IMR-90 (cell line): ENCODE measurements around the gene DCST2. TPM values are rescaled to one million over a fixed set of nuclear protein-coding genes. Genes with fewer than 3 reads are reported as not detected.

Experiments used
- ATAC-seq: fragments of 200-7000 bp; cut with Tn5 transposase; 2 replicates; pipeline ENCODE4 v1.9.1; 2020; ENCODE audit warnings: low read depth, mild to moderate bottlenecking, moderate library complexity
- BruUV-seq: library from RNA; stranded (reverse); fragments of 400-500 nt; replicated peaks from 2 replicates; lab custom pipeline; 2021; lab: Mats Ljungman, UMichigan
- CTCF ChIA-PET: fragments of 300-600 bp; formaldehyde crosslinking; extraction: SDS; loops from one replicate; lab custom pipeline; 2021; ENCODE audit warnings: antibody characterized with exemption; lab: Yijun Ruan, JAX
- POLR2A ChIA-PET: fragments of 300-600 bp; sonication (Branson Sonifier 250); formaldehyde crosslinking; loops from one replicate; lab custom pipeline; 2022; ENCODE audit warnings: antibody characterized with exemption; ENCODE audit not compliant: unreplicated experiment; lab: Charles Lee
- DNase-seq: peaks from one replicate; pipeline ENCODE4 v3.0.0; 2013
- H2AFZ ChIP-seq: replicated peaks from 2 replicates; pipeline ENCODE3; 2013; ENCODE audit warnings: low read length, mild to moderate bottlenecking; ENCODE audit not compliant: poor library complexity
- H2AK5ac ChIP-seq: 2 replicates; pipeline ENCODE4 v1.6.1; 2013; ENCODE audit warnings: low read depth, low read length, inconsistent platforms
- H2AK9ac ChIP-seq: replicated peaks from 2 replicates; pipeline ENCODE3; 2013; ENCODE audit warnings: mild to moderate bottlenecking, low read depth, low read length, moderate library complexity; ENCODE audit not compliant: poor library complexity
- H2BK120ac ChIP-seq: 2 replicates; pipeline ENCODE4 v1.6.1; 2013; ENCODE audit warnings: low read depth, low read length, inconsistent platforms
- H2BK15ac ChIP-seq: 3 replicates; pipeline ENCODE4 v1.6.1; 2013; ENCODE audit warnings: low read depth, low read length, inconsistent platforms
- H2BK20ac ChIP-seq: 2 replicates; pipeline ENCODE4 v1.6.1; 2013; ENCODE audit warnings: low read depth, mild to moderate bottlenecking, inconsistent platforms, low read length, moderate library complexity
- H2BK5ac ChIP-seq: 2 replicates; pipeline ENCODE4 v1.6.1; 2013; ENCODE audit warnings: mild to moderate bottlenecking, low read depth, low read length, inconsistent platforms; ENCODE audit not compliant: poor library complexity, severe bottlenecking
- H3K14ac ChIP-seq: replicated peaks from 2 replicates; pipeline ENCODE4 v1.6.1; 2013; ENCODE audit warnings: low read depth, low read length, inconsistent platforms
- H3K18ac ChIP-seq: 2 replicates; pipeline ENCODE4 v1.6.1; 2013; ENCODE audit warnings: low read depth, low read length, control low read depth
- H3K23ac ChIP-seq: 2 replicates; pipeline ENCODE4 v1.6.1; 2013; ENCODE audit warnings: low read depth, low read length, inconsistent platforms
- H3K27ac ChIP-seq: 2 replicates; pipeline ENCODE4 v1.5.1; 2013; ENCODE audit warnings: mild to moderate bottlenecking, control low read depth, low read length; ENCODE audit not compliant: insufficient read depth
- H3K27me3 ChIP-seq: 2 replicates; pipeline ENCODE4 v1.6.1; 2013; ENCODE audit warnings: low read length; ENCODE audit not compliant: control insufficient read depth, insufficient read depth
- H3K36me3 ChIP-seq: 2 replicates; pipeline ENCODE4 v1.6.1; 2013; ENCODE audit warnings: low read length, mixed read lengths; ENCODE audit not compliant: control insufficient read depth, insufficient read depth
- H3K4ac ChIP-seq: 2 replicates; pipeline ENCODE4 v1.6.1; 2013; ENCODE audit warnings: low read depth, low read length, inconsistent platforms
- H3K4me1 ChIP-seq: 2 replicates; pipeline ENCODE4 v1.6.1; 2013; ENCODE audit warnings: low read length, mixed read lengths; ENCODE audit not compliant: control insufficient read depth, insufficient read depth
- H3K4me2 ChIP-seq: 2 replicates; pipeline ENCODE4 v1.6.1; 2013; ENCODE audit warnings: low read depth, mild to moderate bottlenecking, control low read depth, low read length, moderate library complexity
- H3K4me3 ChIP-seq: 2 replicates; pipeline ENCODE4 v1.5.1; 2013; ENCODE audit warnings: low read depth, mild to moderate bottlenecking, control low read depth, low read length, moderate library complexity; ENCODE audit not compliant: insufficient read depth
- H3K56ac ChIP-seq: 2 replicates; pipeline ENCODE4 v1.6.1; 2013; ENCODE audit warnings: low read length, inconsistent platforms; ENCODE audit not compliant: insufficient read depth; ENCODE audit errors: extremely low read depth
- H3K79me1 ChIP-seq, 2 experiments: 2 replicates each; pipeline ENCODE4 v1.6.1; 2013; ENCODE audit warnings: low read length in 2 of 2, inconsistent platforms in 1 of 2, low read depth in 1 of 2
- H3K9ac ChIP-seq: 2 replicates; pipeline ENCODE4 v1.6.1; 2013; ENCODE audit warnings: low read depth, low read length, control low read depth
- H3K9me1 ChIP-seq: 2 replicates; pipeline ENCODE4 v1.6.1; 2013; ENCODE audit warnings: low read length, inconsistent platforms; ENCODE audit not compliant: insufficient read depth
- H3K9me3 ChIP-seq: 2 replicates; pipeline ENCODE4 v1.6.1; 2013; ENCODE audit warnings: low read length; ENCODE audit not compliant: control insufficient read depth, insufficient read depth
- H4K20me1 ChIP-seq: 2 replicates; pipeline ENCODE4 v1.6.1; 2013; ENCODE audit warnings: low read length, inconsistent platforms; ENCODE audit not compliant: insufficient read depth
- H4K5ac ChIP-seq: 2 replicates; pipeline ENCODE4 v1.6.1; 2013; ENCODE audit warnings: mild to moderate bottlenecking, low read depth, low read length, control low read depth
- H4K8ac ChIP-seq, 2 experiments: 2 replicates each; pipeline ENCODE4 v1.6.1; 2013; ENCODE audit warnings: low read depth in 2 of 2, low read length in 2 of 2, control low read depth in 1 of 2, inconsistent platforms in 1 of 2
- H4K91ac ChIP-seq: 2 replicates; pipeline ENCODE4 v1.6.1; 2013; ENCODE audit warnings: low read depth, low read length, inconsistent platforms; ENCODE audit not compliant: insufficient read depth
- RCOR1 ChIP-seq: IDR thresholded peaks from 2 replicates; pipeline ENCODE4 v1.6.1; 2012; ENCODE audit warnings: mild to moderate bottlenecking, low read length, improper control_type of control experiment; ENCODE audit not compliant: insufficient replicate concordance
- RFX5 ChIP-seq: IDR thresholded peaks from 2 replicates; pipeline ENCODE4 v1.8.0; 2012; ENCODE audit warnings: low read depth, mild to moderate bottlenecking, low read length, moderate library complexity
- WGBS, 2 experiments: methylation state at CpG; one replicate each; pipeline versions ENCODE4 v1.1.5 to v1.1.7; 2013; ENCODE audit warnings: missing lambda C conversion rate in 2 of 2; ENCODE audit not compliant: insufficient read length in 1 of 2; ENCODE audit errors: extremely low coverage in 2 of 2; 5-methylcytosine and 5-hydroxymethylcytosine counted together
- dilution Hi-C: fragments of 300-500 bp; cut with HindIII; formaldehyde crosslinking; loops from one replicate; pipeline ENCODE4 v1.14.3; 2018; ENCODE audit warnings: low sequenced_read_pairs; ENCODE audit not compliant: unreplicated experiment
- in situ Hi-C: fragments of 300-500 bp; cut with MboI; formaldehyde crosslinking; loops from 3 replicates; pipeline ENCODE4 v1.14.3; 2019; ENCODE audit warnings: low sequenced_read_pairs, inconsistent platforms, mixed read lengths
- intact Hi-C: fragments of 100-400 bp; cut with micrococcal nuclease; formaldehyde crosslinking; loops from 2 replicates; pipeline ENCODE4 v1.10.0; 2022
- polyA plus RNA-seq, 3 experiments: library from polyadenylated mRNA; depleted of rRNA; stranded (reverse); fragments of >200 nt; gene quantifications; 2 replicates each; pipeline ENCODE4 v1.2.3, GENCODE V29; 2012; ENCODE audit warnings: low replicate concordance in 1 of 3
- total RNA-seq: library from RNA; depleted of rRNA; stranded (reverse); fragments of >200 nt; gene quantifications from 2 replicates; pipeline ENCODE4 v1.2.3, GENCODE V29; 2012
- TF ChIP-seq, protein P1 (sequence below): conservative IDR thresholded peaks from 2 replicates; pipeline ENCODE4 v1.5.1; 2012; ENCODE audit warnings: mild to moderate bottlenecking, low read depth, low read length, improper control_type of control experiment

DCST2 gene
- total and polyA plus RNA-seq, 2 of the 4 experiments (the other 2 are of a cell fraction), result 0.14 TPM; not detected in 1

DNA sequence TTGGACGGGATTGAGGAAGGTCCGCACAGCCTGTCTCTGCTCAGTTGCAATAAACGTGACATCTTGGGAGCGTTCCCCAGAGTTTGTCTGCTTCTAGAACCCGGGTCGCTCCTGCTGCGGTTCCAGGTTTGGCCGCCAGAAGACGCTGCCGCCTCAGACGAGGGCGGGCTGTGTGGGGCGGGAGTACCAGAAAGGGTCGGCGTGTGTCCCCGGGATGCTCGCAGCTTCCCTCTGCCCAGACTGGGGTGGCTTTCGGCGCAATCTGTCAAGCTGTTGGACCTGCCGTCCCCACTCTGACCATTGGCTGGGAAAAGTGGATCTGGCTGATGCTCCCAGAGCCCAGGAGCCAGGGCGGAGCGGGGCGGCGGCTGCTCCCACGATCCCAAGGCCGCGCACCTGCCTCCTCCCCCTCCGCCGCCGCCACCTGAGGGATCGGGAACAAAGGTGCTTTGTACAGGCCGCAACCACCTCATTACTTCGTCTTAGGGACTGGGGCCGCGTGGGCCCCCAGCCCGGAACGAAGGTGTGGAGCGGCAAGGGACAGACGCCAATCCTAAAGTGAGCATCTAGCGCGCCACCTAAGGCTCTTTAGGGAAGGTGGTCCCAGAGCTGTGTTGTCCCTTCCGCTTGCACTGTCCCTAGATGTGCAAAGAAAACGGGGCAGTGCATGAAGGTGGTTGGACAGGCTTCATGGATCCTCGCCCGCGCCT, 29.3 kb upstream of the DCST2 start (continued):
- TF ChIP-seq RFX5, result no peak

DNA sequence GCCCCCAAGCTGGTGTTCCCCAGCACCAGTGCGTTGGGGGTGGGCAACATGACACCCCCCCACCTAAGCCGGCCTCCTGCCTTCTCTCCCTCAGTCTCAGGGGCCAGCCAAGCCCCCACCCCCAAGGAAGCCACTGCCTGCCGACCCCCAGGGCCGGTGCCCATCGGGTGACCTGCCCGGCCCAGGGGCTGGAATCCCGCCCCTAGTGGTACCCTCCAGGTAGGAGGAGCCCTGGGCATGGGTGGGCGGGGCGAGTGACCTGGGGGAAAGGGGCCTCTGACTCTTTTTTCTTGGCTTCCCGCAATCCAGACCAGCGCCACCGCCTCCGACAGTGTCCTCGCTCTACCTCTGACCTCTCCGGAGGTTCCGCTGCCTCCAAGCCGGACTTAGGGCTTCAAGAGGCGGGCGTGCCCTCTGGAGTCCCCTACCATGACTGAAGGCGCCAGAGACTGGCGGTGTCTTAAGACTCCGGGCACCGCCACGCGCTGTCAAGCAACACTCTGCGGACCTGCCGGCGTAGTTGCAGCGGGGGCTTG, 28.6 kb upstream of the DCST2 start:
- CTCF ChIA-PET, result interaction anchor here (0.6 to 1.5 kb wide), 6 partner anchors 13 to 155 kb away, joined by 3 to 12 read pairs (median 4); no protein-coding TSS in a partner anchor
- Histone ChIP-seq H4K91ac (no peak overlapping the region), H3K9me1 (peaks cover 3% of the 10 kb centered on the region; the same call in 1 of the 2 replicates), H4K8ac (no peak overlapping the region), H4K20me1 (peaks cover 17% of the 10 kb centered on the region), H3K4me2 (no peak overlapping the region), H2BK15ac (no peak overlapping the region), H2BK20ac (no peak overlapping the region), H3K27me3 (no peaks in the 10 kb centered on the region), H3K27ac (no peak overlapping the region), H3K79me1 (peaks cover 10 to 17% of the 10 kb centered on the region in 2 experiments), H3K14ac (no peak overlapping the region), H3K36me3 (peaks cover 14% of the 10 kb centered on the region), H3K9ac (no peak overlapping the region), H2AFZ (peak overlapping the region; percentile 64), H3K4me3 (no peak overlapping the region), H2AK5ac (no peak overlapping the region), H3K56ac (no peak overlapping the region), H4K5ac (no peak overlapping the region), H3K4ac (no peak overlapping the region), H3K23ac (no peak overlapping the region), H2AK9ac (no peak overlapping the region), H3K9me3 (no peaks in the 10 kb centered on the region), H3K4me1 (peaks cover 4% of the 10 kb centered on the region; the same call in 1 of the 2 replicates), H3K18ac (no peak overlapping the region), H2BK120ac (no peak overlapping the region), H2BK5ac (no peak overlapping the region)
- POLR2A ChIA-PET, result no interaction called here
- DNase-seq (no peak), ATAC-seq (no peak)
- TF ChIP-seq RCOR1, result no peak
- TF ChIP-seq, protein P1, sequence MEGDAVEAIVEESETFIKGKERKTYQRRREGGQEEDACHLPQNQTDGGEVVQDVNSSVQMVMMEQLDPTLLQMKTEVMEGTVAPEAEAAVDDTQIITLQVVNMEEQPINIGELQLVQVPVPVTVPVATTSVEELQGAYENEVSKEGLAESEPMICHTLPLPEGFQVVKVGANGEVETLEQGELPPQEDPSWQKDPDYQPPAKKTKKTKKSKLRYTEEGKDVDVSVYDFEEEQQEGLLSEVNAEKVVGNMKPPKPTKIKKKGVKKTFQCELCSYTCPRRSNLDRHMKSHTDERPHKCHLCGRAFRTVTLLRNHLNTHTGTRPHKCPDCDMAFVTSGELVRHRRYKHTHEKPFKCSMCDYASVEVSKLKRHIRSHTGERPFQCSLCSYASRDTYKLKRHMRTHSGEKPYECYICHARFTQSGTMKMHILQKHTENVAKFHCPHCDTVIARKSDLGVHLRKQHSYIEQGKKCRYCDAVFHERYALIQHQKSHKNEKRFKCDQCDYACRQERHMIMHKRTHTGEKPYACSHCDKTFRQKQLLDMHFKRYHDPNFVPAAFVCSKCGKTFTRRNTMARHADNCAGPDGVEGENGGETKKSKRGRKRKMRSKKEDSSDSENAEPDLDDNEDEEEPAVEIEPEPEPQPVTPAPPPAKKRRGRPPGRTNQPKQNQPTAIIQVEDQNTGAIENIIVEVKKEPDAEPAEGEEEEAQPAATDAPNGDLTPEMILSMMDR, result peak; percentile 17; the same call in 1 of the 2 replicates
- 30% methylated on average over 6 of the region's 29 CpGs; no CpG with 5 or more reads in 1 of the 2 experiments for WGBS, 2 experiments
- dilution Hi-C loops (no loop called here), in situ Hi-C loops (no loop called here), intact Hi-C loops (loop anchor here (5.0 kb wide), 1 partner anchor 105 kb away; the partner anchor contains the start of gene PBXIP1)
- BruUV-seq, result no TSS peak
